Effector CD8-positive, alpha-beta T cell (primary cell): Measurements from ENCODE around the gene KCND3.

Experiments used
- DNase-seq: peaks from one replicate; lab custom pipeline; 2025; lab: John Stamatoyannopoulos, UW

The KCND3 gene

DNA sequence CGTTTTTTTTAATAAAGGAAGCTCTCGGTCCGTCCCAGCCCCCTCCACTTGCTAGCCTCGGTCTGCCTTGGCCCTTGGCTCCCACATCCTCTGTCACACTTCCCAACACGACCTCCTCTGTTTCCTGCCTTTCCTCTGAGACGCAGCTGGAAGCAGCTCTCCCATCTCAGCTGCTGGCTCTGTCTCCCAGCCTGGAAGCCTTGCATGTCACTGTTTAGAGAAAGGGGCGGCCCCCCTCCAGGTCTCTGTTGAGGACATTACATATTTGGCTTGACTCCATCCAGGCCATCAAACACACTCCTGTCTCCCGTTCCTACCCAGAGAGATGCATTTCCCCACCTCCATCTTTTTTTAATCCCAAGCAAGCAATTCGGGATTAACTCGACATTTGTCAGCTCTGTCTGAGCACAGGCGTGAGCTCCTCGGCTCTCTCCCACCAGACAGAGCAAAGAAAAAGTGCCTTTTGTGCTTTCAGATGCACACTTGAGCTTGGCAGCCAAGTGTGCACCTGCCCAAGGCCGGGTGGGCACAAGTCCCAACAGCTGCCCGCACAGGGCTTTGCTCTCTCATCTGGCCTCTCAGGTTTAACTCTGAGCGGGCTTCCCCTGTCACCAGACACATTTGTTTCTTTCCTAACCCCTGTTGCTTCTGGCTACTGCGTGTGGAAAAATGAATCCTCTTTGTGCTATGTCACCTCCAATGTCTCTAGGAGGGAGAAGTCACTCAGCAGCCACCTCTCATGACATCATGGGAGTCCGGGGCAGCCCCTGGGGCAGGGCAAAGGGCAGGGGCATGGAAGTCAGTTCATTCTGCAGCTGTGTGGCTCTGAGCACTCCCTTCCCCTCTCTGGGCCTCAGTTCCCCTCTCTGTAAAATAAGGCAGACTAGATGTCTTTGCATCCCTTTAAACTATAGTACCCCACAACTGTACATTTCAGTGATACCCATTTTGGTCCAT is 108.3 kb downstream of the KCND3 start:
- no peak for DNase-seq

DNA sequence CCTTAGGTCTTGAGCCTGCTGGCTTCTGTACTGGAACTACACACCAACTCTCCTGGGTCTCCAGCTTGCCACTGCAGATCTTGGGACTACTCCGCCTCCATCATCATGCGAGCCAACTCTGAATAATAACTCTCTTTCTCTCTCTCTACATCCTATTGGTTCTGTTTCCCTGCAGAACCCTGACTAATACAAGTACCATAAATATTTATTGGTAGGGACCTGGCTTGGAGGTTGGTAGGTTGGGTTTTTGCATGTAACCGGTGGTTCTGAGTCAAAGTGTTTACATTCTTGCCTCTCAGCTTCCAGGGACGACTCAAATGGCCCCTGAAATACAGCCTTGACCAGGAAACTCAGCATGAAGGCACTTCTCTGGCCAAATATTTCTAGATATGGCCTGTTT is 110.4 kb downstream of the KCND3 start:
- DNase-seq: no peak

DNA sequence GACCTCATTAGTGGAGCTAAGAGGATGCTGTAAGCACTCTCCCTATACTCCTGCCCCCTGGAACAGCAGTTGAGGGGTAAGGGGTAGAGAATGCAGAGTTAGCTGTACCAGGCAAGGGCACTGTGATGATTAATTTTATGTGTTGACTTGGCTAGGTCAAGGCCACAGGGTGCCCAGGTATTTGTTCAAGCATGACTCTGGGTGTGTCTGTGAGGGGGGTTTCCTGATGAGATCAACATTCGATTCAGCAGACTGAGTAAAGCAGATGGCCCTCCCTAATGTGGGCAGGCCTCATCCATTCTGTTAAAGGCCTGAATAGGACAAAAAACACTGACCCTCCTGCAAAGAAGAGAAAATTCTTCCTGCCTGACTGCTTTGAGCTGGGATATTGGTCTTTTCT is 110.8 kb downstream of the KCND3 start:
- DNase-seq: no peak

DNA sequence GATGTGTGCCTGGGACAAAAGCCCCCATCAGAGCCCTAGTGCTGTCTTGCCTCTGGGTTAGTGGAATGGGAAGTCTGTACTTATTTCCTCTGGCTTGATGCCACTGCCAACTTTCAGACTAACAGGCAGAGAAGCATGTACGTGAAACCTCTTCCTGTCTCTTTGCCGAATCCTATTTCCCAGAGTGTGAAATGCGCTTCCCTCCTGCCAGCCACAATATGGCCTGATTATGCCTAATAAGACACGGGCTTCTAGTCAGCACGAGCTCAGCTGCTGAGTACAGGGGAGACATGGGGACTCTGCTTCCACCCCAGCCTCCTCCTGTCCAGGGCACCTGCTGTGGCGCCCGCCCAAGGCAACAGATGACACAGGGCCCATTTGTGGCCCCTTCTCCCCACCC is 111.4 kb downstream of the KCND3 start:
- DNase-seq: no peak

DNA sequence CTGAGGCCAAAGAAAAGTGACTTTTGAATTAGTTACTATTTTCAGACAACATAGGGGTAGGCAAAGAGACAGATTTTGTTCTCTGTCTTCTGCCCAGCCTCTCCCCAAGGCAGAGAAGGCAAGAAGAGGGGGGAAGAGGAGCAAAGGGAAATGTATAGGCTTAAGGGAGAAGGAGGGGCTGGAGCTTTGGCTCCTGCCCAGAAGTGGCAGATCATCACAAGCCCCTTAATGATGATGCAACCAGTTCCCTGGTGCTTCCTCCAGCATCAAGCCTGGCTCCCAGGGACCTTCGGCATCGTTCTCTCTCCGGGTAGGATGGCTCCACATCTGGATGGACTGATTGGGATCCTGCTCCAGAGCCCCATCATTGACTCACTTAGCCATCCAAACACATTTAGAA is 112.8 kb downstream of the KCND3 start:
- no peak for DNase-seq

DNA sequence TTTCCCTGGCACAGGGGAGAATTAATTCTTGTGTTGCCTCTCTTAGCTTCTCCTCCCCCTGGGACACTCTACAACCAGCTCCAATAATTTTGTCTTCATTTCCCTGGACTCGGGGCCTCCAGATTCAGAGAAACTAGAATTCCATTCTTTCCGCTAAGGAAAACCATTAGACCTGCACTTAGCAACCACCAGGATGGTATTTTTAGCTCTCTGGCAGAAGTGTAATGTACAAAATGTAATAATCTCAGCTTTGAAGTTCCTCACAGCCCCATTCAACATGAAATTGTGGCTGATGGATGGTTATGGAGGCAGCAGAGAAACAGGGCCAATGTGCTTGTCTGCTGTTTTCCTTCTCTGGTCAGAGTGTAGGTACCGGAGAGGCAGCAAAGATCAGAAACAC is 113.8 kb downstream of the KCND3 start:
- DNase-seq: no peak

DNA sequence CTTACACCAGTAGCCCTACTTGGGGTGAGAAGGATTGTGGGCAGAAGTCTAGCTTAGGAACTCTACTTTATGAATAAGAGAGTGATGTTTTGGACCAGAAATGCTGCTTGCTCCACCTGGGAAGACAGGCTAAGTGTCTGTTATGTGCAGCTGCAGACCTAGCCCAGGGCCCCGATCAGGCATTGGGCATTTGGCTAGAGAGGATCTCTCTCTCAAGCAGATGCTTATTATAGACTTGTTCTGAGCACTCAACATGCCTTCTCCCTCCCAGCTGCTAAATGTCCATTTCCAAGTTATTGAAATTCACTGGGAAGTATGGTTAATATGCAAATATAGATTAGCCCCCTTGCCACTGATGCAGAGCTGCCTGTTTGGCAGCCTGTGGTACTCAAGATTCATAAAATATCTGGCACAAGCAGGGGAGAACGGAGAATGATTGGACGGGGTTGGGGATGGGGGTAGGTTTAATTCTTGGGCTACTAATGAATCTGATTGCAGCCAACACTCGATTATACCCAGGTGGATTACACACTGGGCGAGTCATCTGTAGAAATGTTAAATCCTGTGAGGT is 115.9 kb downstream of the KCND3 start:
- DNase-seq: no peak

DNA sequence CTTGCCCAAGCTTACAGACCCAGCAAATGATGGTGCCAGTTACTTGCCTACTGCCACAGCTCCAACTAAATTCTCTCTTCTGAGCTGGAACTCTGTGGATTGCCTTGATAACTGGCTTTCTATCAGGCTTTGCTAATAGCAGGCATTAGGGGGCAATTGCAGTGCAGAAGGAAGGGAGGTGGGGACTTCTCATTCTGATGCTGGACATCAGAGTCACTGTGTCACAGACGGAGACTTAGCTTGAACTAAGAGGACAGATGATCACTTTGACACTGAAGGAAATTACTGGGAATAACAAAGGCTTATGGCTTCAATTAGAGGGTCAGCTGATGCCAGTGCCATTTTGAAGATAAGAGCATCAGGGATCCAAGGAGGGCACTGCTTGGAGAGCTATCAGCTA is 119.3 kb downstream of the KCND3 start:
- DNase-seq: no peak

DNA sequence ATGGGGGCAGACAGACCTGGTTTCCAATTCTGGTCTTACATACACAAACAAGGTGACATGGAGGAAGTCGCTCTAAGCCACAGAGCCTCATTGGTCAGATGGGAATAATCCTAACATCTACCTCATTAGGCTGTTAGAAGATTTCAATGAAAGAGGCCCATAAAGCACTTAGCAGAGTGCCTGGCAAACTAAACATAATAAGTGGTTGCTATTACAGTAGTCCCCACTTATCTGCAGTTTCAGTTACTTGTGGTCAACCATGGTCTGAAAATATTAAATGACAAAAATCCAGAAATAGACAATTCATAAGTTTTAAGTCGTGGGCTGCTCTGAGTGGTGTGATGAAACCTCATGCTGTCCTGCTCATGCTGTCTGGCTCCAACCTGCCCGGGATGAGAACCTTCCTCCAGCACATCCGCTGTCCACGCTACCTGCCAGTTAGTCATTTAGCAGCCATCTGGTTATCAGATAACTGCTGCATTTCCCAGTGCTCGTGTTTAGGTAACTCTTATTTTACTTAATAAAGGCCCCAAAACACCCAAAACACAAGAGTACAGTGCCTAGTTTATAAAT is 121.5 kb downstream of the KCND3 start:
- DNase-seq: no peak

DNA sequence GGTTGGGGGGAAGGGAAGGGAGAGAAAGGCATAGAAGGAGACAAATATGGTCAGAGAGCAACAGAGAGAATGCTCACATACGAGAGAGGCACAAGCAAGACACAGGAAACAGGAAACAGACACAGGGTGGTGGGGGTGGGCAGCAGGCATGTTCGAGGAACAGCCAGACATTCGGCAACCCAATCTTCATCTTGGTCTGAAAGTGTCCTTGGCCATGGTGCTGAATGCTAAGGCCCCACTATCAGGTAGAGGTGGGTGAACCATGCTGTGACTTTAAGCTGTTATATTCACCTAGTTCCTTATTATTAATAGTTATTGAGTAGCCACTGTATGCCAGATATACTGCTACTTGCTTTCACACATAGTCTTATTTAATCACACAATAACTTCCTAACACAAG is 124.6 kb downstream of the KCND3 start:
- no peak for DNase-seq

DNA sequence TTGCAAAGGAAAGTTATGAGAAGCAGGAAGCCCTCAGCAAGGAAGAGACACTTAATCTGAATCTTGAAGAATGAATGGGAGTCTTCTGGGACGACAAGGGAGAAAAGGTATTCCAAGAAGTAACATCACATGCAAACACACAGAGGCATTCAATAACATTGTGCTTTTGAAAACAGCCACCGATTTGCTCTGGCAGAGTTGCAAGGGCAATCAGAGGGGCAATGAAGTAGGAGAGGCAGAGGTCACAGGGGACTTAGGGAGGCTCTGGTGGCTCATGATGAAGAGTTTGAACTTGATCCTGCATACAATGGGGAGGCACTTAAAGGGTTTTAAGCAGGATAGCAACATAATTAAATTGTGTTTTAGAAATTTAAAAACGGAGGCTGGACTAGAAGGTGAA is 126.1 kb downstream of the KCND3 start:
- no peak for DNase-seq

DNA sequence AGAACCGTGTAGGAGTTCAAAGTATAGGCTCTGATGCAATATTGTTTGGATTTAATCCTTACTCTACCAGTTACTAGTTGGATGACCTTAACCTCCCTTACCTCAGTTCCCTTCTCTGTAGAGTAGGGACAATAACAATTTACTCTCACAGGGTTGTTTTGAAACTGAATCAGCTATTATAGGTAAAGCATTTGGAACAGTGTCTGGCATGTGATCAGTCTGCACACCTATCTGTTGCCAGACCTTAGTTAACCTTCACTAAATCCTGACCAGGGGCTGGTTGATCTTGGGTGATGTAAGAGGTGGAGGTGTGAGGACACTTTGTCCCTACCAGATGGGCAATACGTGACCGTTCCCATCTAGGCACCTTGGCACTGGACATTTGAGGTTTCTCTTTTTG is 126.9 kb downstream of the KCND3 start:
- no peak for DNase-seq

DNA sequence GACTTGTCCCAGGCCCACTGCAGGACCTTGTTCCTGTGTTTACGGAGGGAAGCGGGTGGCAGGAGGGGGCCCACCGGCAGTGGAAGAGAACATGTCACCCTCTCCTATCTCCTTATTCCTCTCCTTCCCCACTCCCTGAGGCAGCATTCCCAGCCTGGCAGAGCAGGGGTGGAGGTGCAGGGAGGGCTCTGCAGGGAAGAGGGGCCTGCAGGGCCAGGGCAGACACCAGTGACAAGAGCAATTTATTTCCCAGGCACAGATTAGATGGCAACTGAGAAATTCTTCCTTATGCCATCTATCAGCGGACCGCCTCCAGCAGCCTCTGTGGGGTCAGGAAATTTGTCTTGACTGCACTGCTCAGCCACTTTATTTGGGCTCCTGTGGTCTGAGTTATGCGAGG is 127.9 kb downstream of the KCND3 start:
- DNase-seq: no peak

DNA sequence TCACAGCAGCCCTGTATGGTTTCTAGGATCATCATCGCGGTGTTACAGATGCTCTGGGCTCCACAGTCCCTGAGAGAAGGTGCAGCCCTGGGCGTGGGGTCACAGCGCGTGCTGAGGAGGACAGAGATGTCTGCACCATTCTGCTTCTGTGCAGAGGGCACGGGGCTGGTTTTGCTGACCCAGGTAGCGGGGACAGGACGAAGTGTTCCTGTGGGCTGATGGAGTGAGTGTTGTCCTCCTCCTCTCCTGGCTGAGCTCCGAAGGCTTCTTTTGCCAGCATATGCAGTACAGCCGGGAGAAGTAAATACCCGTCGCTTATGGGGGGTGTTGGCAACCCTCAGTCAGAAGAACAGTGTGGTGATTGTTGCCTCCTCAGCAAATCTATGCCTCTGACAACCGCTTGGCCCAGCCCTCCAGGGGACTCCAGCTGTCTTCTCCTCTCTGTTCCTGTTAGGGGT is 132.2 kb downstream of the KCND3 start:
- DNase-seq: no peak

DNA sequence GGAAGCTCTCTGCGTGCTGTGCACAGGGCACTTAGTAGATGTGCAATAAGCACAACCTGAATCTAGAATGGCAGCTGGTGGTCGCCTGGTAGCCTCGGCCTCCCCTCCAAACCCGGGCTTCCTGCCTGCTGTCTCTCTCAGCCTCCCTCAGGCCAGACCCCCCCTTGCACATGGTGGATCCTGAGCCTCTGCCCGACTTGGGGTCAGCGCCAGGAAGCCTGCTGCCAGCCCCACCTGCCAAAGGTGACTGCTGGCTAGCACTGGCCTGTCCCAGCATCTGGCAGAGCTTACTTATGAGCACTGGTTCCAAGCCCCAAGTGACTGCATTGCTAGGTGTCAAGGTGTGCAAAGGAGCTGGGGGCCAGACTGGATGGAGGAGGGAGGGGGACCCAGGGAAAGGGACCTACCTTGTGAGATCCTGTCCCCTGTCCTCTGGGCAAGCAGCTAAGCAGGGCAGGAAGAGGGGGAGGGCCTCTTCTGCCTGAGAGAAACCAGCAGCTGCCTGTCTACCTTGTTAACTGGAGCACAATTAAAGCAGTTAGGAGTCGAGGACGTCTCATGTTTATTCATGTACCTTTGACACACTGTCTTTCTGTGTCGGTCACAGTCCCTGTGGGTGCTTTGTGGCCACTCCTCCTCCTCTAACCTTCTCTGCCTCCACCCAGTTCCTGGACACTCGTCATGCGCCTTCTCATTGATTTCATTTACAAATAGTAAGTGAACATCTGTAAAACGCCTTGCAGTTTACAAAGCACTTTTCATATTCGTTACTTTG is 132.9 kb downstream of the KCND3 start:
- no peak for DNase-seq

DNA sequence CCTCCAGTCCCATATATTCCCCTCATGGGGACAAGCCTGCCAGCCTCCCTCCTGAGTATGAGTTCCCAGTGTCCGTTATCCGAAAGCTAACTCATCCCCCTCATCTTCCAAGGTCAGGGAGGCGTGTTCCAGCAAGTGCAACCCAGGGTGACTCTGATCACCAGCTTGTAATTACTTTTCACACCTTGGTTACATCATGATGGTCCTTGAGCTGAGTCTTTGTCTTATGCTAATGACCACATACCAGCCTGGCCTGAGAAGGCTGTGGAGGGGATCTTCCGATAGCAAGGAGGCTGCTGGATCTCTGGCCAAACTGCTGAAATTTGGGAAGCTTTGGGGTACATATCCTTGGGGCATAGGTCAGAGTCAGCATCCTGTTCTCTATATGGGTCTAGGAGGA is 134.2 kb downstream of the KCND3 start:
- DNase-seq: no peak

DNA sequence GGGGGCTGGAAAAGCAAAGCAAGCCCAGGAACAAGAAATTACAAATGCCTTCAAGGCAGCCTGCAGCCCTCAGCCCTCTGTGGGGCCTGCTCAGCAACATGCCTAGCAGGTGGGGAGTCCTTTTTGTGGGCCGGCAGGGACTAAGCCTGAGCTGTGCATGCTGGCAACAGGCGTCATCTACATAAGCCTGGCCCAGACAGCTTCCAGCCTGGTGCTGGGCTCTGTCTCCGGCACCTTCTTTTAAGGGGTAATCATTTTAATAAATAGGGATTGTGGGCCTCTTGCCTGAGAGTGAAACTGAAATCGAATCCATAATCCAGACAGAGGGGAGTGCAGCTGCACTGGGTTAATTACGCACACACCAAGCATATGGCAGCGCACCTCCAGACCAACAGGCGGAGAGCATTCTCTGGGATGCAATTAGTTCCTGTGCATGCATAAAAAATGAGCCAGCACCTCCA is 137.2 kb downstream of the KCND3 start:
- DNase-seq: no peak

DNA sequence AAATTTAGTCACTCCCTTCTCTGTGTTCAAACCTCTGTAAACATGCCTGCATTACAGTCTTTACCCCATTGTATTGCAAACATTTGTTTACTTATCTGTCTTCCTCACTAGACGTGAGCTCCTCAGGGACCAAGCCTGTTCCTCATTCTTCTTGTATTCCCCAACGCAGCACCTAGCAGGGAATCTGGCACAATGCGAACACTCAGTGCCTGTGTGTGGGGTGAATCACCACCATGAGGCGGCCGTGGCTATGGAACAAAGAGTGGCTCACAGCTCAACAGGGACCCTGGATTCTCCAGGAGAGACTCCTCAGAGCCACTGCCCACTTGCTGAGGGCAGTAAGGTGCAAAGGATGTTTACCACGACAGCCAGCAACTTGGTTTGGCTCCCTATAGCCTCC is 137.9 kb downstream of the KCND3 start:
- no peak for DNase-seq

DNA sequence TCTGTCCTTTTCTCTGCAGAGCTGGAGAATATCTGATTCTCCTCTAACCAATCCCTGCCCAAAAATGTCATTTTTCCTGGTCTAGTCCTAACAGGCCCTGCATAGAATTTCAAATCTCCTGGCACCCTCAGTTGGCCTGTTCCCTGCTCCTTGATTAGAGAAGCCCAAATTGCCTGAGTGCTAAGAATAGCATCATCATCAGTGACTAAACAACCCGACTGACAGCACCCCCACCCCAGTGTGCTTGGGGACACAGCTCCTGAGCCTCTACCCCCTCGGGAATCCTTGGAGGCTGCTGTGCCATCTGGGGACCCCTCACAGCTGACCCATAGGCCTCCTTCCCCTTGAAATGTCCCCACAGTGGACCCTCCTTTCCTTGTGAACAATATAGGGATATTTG is 139.4 kb downstream of the KCND3 start:
- no peak for DNase-seq

DNA sequence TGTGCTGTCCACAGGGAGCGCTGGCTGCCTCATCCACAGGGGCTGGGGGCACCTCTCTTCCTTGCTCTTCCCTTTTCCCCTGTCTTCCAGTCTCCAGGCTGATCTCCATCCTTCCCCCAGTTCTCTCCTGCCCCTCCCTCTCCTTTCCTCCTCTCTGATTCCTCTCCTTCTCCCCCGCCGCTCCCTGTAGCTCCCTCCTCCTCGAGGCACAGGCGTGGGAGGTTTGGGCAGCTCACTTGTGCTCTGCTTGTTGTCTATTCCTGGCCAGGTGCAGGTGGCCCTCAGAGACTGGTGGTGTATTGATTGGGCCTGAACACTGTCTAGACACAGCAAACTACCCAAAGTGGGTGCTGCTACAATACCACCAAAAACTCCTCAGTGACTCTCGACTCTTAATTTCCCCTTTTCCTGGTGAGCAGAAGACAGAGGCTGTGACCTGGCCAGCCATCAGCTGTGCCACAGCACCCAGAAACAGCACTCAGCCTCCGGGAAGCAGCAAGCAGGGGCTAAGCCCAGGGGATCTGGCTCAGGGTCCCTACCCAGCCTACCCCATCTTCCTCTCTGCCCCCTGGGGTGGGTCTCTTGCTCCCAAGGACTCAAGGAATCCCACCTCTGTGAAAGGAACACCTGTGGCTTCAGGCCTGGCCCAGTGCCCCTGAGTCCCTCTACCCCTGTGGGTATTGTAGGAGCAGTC is 140.5 kb downstream of the KCND3 start:
- DNase-seq: no peak

DNA sequence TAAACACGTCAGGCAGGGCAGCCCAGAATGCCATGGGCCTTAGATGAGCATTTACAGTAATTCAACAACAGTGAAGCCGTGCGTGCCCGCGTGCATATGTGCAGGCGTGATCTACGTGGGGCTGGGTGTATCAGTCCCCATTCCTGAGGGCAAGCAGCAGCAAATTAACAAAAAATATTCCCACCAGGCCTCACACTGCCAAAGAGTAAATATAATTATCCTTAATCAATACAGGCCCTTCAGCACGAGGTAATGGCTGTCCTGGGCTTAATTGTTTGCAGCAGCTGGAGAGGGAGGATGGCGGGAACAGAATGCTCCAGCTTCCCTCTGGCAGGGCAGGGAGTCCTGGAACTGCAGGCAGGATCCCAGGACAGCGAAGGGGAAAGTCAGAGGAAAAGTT is 142.0 kb downstream of the KCND3 start:
- no peak for DNase-seq

DNA sequence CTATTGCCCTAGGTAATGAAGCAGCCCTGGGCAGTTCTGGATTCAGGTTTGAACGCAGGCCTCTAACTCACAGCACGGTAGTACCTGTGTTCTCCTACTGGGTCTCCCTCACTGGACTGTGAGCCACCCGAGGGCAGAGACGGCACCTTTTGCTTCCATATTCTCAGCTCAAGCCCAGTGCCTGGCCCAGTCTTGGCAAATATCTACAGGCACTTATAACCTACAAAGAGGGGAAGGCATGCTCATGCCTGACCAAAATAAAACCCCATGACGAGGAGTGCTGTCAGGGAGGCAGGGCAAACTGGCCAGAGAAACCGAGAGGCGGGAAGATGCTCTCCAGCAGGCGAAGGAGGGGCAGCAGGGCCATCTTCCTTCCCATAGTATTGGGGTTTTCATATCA is 142.6 kb downstream of the KCND3 start:
- no peak for DNase-seq
